HEK293 (cell line): Measurements from ENCODE around the gene ALKBH4.

Experiments
- CTCF ChIP-seq: fragments of 450-650 bp; formaldehyde crosslinking; IDR thresholded peaks from 2 replicates; pipeline ENCODE4 v1.5.1; 2016; ENCODE audit warnings: missing biosample characterization, missing genetic modification characterization
- SP3 ChIP-seq: fragments of 450-650 bp; formaldehyde crosslinking; IDR thresholded peaks from 2 replicates; pipeline ENCODE4 v1.5.1; 2016; ENCODE audit warnings: missing biosample characterization, missing genetic modification characterization
- YY1 ChIP-seq: fragments of 450-650 bp; formaldehyde crosslinking; IDR thresholded peaks from 2 replicates; pipeline ENCODE4 v1.5.1; 2018; ENCODE audit warnings: missing biosample characterization, missing genetic modification characterization
- ZBTB49 ChIP-seq: fragments of 450-650 bp; formaldehyde crosslinking; IDR thresholded peaks from 2 replicates; pipeline ENCODE4 v1.5.1; 2016; ENCODE audit warnings: missing biosample characterization, missing genetic modification characterization, low read depth
- ZNF121 ChIP-seq: fragments of 450-650 bp; formaldehyde crosslinking; IDR thresholded peaks from 2 replicates; pipeline ENCODE4 v1.5.1; 2016; ENCODE audit warnings: missing biosample characterization, missing genetic modification characterization
- ZNF324 ChIP-seq: fragments of 450-650 bp; formaldehyde crosslinking; IDR thresholded peaks from 2 replicates; pipeline ENCODE4 v1.5.1; 2016; ENCODE audit warnings: missing biosample characterization, missing genetic modification characterization
- ZNF768 ChIP-seq: fragments of 450-650 bp; formaldehyde crosslinking; IDR thresholded peaks from 2 replicates; pipeline ENCODE4 v1.5.1; 2018; ENCODE audit warnings: missing biosample characterization, mild to moderate bottlenecking, missing genetic modification characterization
- ZNF776 ChIP-seq: fragments of 450-650 bp; formaldehyde crosslinking; IDR thresholded peaks from 2 replicates; pipeline ENCODE4 v1.5.0; 2017; ENCODE audit warnings: missing biosample characterization, missing genetic modification characterization, borderline replicate concordance
- ZSCAN30 ChIP-seq: fragments of 450-650 bp; IDR thresholded peaks from 2 replicates; pipeline ENCODE4 v1.5.1; 2018; ENCODE audit warnings: missing biosample characterization, mild to moderate bottlenecking, missing genetic modification characterization, moderate library complexity

DNA sequence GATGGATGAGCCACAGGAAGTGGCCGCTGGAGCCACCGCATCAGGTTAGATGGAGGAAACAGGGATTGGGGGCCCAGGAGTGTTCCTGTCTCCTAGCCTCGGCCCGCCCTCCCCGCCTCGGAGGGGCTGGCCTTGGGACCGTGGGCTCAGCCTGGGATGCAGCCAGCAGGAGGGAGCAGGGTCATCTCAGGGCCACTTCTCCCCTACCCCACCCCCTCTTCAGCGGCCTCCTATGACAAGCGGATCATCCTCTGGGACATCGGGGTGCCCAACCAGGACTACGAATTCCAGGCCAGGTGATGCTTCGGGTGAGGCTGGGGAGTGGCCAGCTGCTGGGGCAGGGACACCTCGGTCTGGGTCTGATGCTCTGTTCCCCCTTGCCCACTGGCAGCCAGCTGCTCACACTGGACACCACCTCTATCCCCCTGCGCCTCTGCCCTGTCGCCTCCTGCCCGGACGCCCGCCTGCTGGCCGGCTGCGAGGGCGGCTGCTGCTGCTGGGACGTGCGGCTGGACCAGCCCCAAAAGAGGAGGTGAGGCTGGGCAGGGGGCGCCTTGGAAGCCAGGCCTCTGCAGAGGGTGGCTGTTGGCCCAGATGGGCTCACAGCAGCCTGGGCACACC is 4.8 kb upstream of the ALKBH4 start:
- TF ChIP-seq ZNF324 (no peak), ZNF121 (tag by site-specific recombination) (no peak), ZBTB49 (tag by site-specific recombination) (no peak), CTCF (tag by site-specific recombination) (no peak), ZSCAN30 (tag by site-specific recombination) (no peak), ZNF768 (tag by site-specific recombination) (no peak), ZNF776 (tag by site-specific recombination) (no peak), YY1 (tag by site-specific recombination) (no peak), SP3 (tag by site-specific recombination) (no peak)
